K562 (cell line): ENCODE measurements around the gene UBASH3B. TPM values are rescaled to one million over a fixed set of nuclear protein-coding genes. Genes with fewer than 3 reads are reported as not detected.

Experiments
- CHCHD3 ChIP-seq: fragments of 250-450 bp; sonication (Bioruptor Pico); IDR thresholded peaks from 2 replicates; pipeline ENCODE4 v2.1.2; 2022; ENCODE audit warnings: mild to moderate bottlenecking
- CHD1 ChIP-seq: fragments of 200-600 bp; sonication (generic); IDR thresholded peaks from one replicate; pipeline ENCODE4 v1.6.1; 2012; ENCODE audit warnings: mild to moderate bottlenecking, moderate library complexity, low read length, inconsistent platforms
- CSDE1 ChIP-seq, 2 experiments: fragments of 450-650 bp; IDR thresholded peaks; 2 replicates each; pipeline ENCODE4 v1.6.1; 2016; ENCODE audit warnings: mild to moderate bottlenecking in 1 of 2
- HLTF ChIP-seq: fragments of 450-650 bp; IDR thresholded peaks from 2 replicates; pipeline ENCODE4 v1.6.1; 2016
- NCOA1 ChIP-seq: fragments of 450-650 bp; IDR thresholded peaks from 2 replicates; pipeline ENCODE4 v1.6.1; 2016; ENCODE audit warnings: low read depth
- POLR2G ChIP-seq: fragments of 200-400 bp; formaldehyde crosslinking; IDR thresholded peaks from 2 replicates; pipeline ENCODE4 v1.6.1; 2017; ENCODE audit warnings: low read depth, mild to moderate bottlenecking, antibody characterized with exemption, low read length, moderate library complexity
- TAL1 ChIP-seq: fragments of 450-650 bp; IDR thresholded peaks from 2 replicates; pipeline ENCODE4 v1.6.1; 2016; ENCODE audit warnings: mild to moderate bottlenecking
- TCF7 ChIP-seq: sonication (generic); IDR thresholded peaks from 2 replicates; pipeline ENCODE4 v1.6.1; 2016; ENCODE audit warnings: antibody characterized with exemption, borderline replicate concordance
- ZNF165 ChIP-seq: fragments of 250-450 bp; sonication (Bioruptor Pico); IDR thresholded peaks from 2 replicates; pipeline ENCODE4 v1.4.0; 2020; ENCODE audit warnings: borderline replicate concordance
- polyA plus RNA-seq, 8 experiments: library from polyadenylated mRNA; depleted of rRNA in 4 of 8; stranded (reverse) in 5 of 8; unstranded in 3 of 8; fragments of >200 nt; fragmentation: Nextera tagmentation in 2 of 8; fragmentation: Illumina TruSeq in 1 of 8; extraction: Ambion mirVana in 2 of 8; extraction: Trizol in 1 of 8; gene quantifications; 2 replicates each; pipeline versions ENCODE4 v1.2.1 to v1.2.3, GENCODE V29; 2011 to 2014; ENCODE audit warnings: inconsistent platforms in 1 of 8, missing spikeins in 1 of 8
- total RNA-seq, 7 experiments: library from RNA; depleted of rRNA in 6 of 7; stranded (reverse); fragments of >200 nt in 6 of 7; fragmentation: Illumina TruSeq in 2 of 7; extraction: Trizol in 2 of 7; gene quantifications; 2 replicates each; pipeline versions ENCODE4 v1.2.1 to v1.2.3, GENCODE V29; 2011 to 2021; ENCODE audit warnings: low replicate concordance in 1 of 7
- TF ChIP-seq, protein P1 (sequence below): sonication (generic); formaldehyde crosslinking; IDR thresholded peaks from 2 replicates; pipeline ENCODE4 v1.8.1; 2023; ENCODE audit warnings: mild to moderate bottlenecking, missing genetic modification reagents
- TF ChIP-seq, protein P2 (sequence below), 2 experiments: fragments of 150-350 bp in 1 of 2; IDR thresholded peaks; 2 replicates each; pipeline ENCODE4 v1.6.1; 2012 to 2016; ENCODE audit warnings: low read depth in 2 of 2, low read length in 2 of 2, mild to moderate bottlenecking in 1 of 2, moderate library complexity in 1 of 2
- TF ChIP-seq, protein P3 (sequence below), 3 experiments: fragments of 200-800 bp in 1 of 3; fragments of 250-450 bp in 1 of 3; fragments of 450-650 bp in 1 of 3; sonication (Bioruptor Pico) in 1 of 3; sonication (Bioruptor generic) in 1 of 3; formaldehyde crosslinking in 1 of 3; IDR thresholded peaks; 2 replicates each; pipeline versions ENCODE4 v1.6.1 to v1.8.0; 2016 to 2022; ENCODE audit warnings: mild to moderate bottlenecking in 2 of 3, missing genetic modification characterization in 2 of 3, missing compliant biosample characterization in 1 of 3, moderate library complexity in 1 of 3

The UBASH3B gene
- total and polyA plus RNA-seq, 9 of the 15 experiments (the other 6 are each of a cell fraction or from before 2014, with no cell fraction given) = 0.01 to 0.31 (median 0.08) TPM; not detected in 2

DNA sequence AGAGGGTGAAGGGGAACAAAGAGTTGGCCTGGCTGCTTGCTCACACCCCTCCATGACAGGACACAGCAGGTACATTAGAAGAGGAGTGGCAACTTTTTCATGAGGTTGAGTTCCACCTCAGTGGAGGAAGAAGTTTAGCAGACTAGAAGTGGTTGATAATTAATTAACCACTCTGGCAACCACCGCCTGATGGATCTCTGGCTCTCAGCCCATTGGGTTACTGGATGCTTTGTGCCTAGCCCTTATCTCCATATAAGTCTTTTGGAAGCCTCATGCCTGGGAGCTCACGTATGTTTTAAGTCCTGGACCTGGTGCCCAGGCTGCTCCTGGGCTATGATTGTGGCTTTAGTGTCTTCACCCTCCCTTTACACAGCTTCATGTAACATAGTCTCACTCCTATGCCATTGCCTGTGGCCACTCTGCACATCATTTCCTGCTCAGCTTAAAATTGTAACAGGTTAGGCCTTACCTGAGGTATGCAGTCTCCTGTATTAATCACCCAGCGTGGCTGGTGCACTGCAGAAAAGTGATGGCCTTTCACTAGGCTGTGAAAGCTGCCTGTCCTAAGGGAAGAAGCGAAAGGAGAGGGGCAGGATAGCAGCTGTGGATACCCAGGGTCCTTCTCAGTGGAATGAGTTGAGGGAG, 110.1 kb downstream of the UBASH3B start (continued):
- TF ChIP-seq, protein P1, sequence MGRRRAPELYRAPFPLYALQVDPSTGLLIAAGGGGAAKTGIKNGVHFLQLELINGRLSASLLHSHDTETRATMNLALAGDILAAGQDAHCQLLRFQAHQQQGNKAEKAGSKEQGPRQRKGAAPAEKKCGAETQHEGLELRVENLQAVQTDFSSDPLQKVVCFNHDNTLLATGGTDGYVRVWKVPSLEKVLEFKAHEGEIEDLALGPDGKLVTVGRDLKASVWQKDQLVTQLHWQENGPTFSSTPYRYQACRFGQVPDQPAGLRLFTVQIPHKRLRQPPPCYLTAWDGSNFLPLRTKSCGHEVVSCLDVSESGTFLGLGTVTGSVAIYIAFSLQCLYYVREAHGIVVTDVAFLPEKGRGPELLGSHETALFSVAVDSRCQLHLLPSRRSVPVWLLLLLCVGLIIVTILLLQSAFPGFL (CRISPR knock-in tag) = no peak
- TF ChIP-seq, protein P2, sequence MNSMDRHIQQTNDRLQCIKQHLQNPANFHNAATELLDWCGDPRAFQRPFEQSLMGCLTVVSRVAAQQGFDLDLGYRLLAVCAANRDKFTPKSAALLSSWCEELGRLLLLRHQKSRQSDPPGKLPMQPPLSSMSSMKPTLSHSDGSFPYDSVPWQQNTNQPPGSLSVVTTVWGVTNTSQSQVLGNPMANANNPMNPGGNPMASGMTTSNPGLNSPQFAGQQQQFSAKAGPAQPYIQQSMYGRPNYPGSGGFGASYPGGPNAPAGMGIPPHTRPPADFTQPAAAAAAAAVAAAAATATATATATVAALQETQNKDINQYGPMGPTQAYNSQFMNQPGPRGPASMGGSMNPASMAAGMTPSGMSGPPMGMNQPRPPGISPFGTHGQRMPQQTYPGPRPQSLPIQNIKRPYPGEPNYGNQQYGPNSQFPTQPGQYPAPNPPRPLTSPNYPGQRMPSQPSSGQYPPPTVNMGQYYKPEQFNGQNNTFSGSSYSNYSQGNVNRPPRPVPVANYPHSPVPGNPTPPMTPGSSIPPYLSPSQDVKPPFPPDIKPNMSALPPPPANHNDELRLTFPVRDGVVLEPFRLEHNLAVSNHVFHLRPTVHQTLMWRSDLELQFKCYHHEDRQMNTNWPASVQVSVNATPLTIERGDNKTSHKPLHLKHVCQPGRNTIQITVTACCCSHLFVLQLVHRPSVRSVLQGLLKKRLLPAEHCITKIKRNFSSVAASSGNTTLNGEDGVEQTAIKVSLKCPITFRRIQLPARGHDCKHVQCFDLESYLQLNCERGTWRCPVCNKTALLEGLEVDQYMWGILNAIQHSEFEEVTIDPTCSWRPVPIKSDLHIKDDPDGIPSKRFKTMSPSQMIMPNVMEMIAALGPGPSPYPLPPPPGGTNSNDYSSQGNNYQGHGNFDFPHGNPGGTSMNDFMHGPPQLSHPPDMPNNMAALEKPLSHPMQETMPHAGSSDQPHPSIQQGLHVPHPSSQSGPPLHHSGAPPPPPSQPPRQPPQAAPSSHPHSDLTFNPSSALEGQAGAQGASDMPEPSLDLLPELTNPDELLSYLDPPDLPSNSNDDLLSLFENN (IDR thresholded peaks at IDR 0.05; ENCODE audit: low read depth in 2 of 2, low read length in 2 of 2) = no peak
- TF ChIP-seq CHCHD3 (CRISPR knock-in tag) (no peak), TCF7 (no peak), ZNF165 (CRISPR knock-in tag) (no peak), CSDE1 (IDR thresholded peaks at IDR 0.05) (no peak), HLTF (no peak), TAL1 (no peak), NCOA1 (no peak), CHD1 (no peak), POLR2G (no peak)
- TF ChIP-seq, protein P3, sequence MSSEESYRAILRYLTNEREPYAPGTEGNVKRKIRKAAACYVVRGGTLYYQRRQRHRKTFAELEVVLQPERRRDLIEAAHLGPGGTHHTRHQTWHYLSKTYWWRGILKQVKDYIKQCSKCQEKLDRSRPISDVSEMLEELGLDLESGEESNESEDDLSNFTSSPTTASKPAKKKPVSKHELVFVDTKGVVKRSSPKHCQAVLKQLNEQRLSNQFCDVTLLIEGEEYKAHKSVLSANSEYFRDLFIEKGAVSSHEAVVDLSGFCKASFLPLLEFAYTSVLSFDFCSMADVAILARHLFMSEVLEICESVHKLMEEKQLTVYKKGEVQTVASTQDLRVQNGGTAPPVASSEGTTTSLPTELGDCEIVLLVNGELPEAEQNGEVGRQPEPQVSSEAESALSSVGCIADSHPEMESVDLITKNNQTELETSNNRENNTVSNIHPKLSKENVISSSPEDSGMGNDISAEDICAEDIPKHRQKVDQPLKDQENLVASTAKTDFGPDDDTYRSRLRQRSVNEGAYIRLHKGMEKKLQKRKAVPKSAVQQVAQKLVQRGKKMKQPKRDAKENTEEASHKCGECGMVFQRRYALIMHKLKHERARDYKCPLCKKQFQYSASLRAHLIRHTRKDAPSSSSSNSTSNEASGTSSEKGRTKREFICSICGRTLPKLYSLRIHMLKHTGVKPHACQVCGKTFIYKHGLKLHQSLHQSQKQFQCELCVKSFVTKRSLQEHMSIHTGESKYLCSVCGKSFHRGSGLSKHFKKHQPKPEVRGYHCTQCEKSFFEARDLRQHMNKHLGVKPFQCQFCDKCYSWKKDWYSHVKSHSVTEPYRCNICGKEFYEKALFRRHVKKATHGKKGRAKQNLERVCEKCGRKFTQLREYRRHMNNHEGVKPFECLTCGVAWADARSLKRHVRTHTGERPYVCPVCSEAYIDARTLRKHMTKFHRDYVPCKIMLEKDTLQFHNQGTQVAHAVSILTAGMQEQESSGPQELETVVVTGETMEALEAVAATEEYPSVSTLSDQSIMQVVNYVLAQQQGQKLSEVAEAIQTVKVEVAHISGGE (CRISPR knock-in tag; IDR thresholded peaks at IDR 0.05) = no peak
